ENCODE measurements around the gene PCBP3. TPM values are rescaled to one million over a fixed set of nuclear protein-coding genes. Genes with fewer than 3 reads are reported as not detected.

The PCBP3 gene
- total and polyA plus RNA-seq, 2 of the 8 experiments (the other 6 are each of a cell fraction or from before 2014, with no cell fraction given): 3.5 to 6.3 TPM

DNA sequence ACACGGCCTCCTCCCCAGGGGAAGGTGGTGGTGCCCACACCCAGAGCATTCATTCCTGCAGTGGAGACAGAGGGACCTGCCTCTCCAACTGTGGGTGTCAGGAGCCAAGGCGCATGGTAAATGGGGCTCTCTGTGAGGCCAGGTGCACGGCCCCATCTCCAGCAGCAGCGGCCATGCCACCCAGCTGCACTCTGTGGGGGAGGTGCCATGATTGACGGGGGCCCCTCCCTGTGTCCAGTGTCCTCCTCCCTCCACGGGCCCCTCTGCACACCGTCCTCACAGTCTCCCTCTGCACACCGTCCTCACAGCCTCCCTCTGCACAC is 254.5 kb downstream of the PCBP3 start:
- Histone ChIP-seq H3K36me3 (ENCODE audit: control insufficient read depth in 2 of 4, insufficient read depth in 4 of 4, low read length in 3 of 4) (no peaks in the 10 kb centered on the region), H3K79me1 (ENCODE audit: low read depth, low read length) (no peaks in the 10 kb centered on the region), H3K4me1 (replicated peaks in 1 of 4; ENCODE audit: control insufficient read depth in 3 of 4, insufficient read depth in 4 of 4, low read length in 3 of 4) (peaks cover 0 to 8% (median 2%) of the 10 kb centered on the region in 4 experiments; a peak in 2 of 7 replicates), H4K91ac (replicated peaks; ENCODE audit: insufficient read length, low read length) (no peak overlapping the region), H2BK20ac (ENCODE audit: low read length) (no peak overlapping the region), H3K27me3 (replicated peaks in 1 of 4; ENCODE audit: control insufficient read depth in 3 of 4, extremely low read depth in 1 of 4, insufficient read depth in 3 of 4, low read length in 3 of 4) (0 out of 7 replicates have a peak, but pooled peaks cover 0 to 2% (median 0%) of the 10 kb centered on the region in 4 experiments), H3K23ac (ENCODE audit: insufficient read length) (no peak overlapping the region), H3K4me2 (ENCODE audit: insufficient read depth in 1 of 2, low read depth in 2 of 2, low read length in 2 of 2) (no peak overlapping the region), H3K56ac (replicated peaks; ENCODE audit: insufficient read length, low read depth, low read length) (no peak overlapping the region), H3K14ac (ENCODE audit: insufficient read length) (no peak overlapping the region), H4K5ac (ENCODE audit: insufficient read length, low read depth, low read length) (no peak overlapping the region), H2BK120ac (replicated peaks; ENCODE audit: low read depth, low read length) (no peak overlapping the region), H3K9ac (replicated peaks in 1 of 4; ENCODE audit: extremely low read depth in 1 of 4, low read depth in 3 of 4, low read length in 3 of 4) (no peak overlapping the region), H3K23me2 (ENCODE audit: low read depth, low read length) (no peaks in the 10 kb centered on the region), H2BK12ac (ENCODE audit: low read depth, low read length) (no peak overlapping the region), H2BK15ac (ENCODE audit: low read length) (no peak overlapping the region), H3K9me3 (ENCODE audit: insufficient read depth in 2 of 2, low read depth in 1 of 2, low read length in 1 of 2) (no peaks in the 10 kb centered on the region), H2AFZ (ENCODE audit: low read length) (no peak overlapping the region), H3K4me3 (ENCODE audit: extremely low read depth in 1 of 4, insufficient read depth in 2 of 4, low read depth in 3 of 4, low read length in 4 of 4) (no peak overlapping the region), H4K20me1 (replicated peaks in 1 of 2; ENCODE audit: control insufficient read depth in 1 of 2, insufficient read depth in 2 of 2, low read length in 2 of 2) (peaks cover 2 to 3% of the 10 kb centered on the region in 2 experiments), H4K8ac (ENCODE audit: extremely low read depth, insufficient read depth, low read length) (no peak overlapping the region), H2BK5ac (ENCODE audit: low read depth, low read length) (no peak overlapping the region), H3K18ac (ENCODE audit: extremely low read depth, low read length) (no peak overlapping the region), H3K27ac (ENCODE audit: low read depth, low read length) (no peak overlapping the region), H2AK5ac (ENCODE audit: low read depth, low read length) (no peak overlapping the region), H3K79me2 (ENCODE audit: control insufficient read depth in 1 of 2, insufficient read depth in 2 of 2, low read length in 2 of 2) (no peaks in the 10 kb centered on the region), H3K4ac (replicated peaks; ENCODE audit: insufficient read length, low read depth, low read length) (no peak overlapping the region)
- 83% methylated on average over 6 of the region's 8 CpGs; no CpG with 5 or more reads in 1 of the 2 experiments for WGBS, 2 experiments (ENCODE audit: extremely low coverage in 1 of 2, insufficient coverage in 1 of 2, insufficient read length in 1 of 2, insufficient replicate concordance in 2 of 2, low coverage in 1 of 2, low lambda C conversion rate in 2 of 2, missing lambda C conversion rate in 1 of 2)
- ChIA-PET POLR2A (ENCODE audit: partially characterized antibody) (no interaction called here), CTCF (ENCODE audit: partially characterized antibody) (no interaction called here)
- FAIRE-seq (no peak), DNase-seq (ENCODE audit: low read depth in 1 of 2, low spot score in 2 of 2) (no peak)
- no peak for TF ChIP-seq NANOG (IDR thresholded peaks at IDR 0.05; ENCODE audit: insufficient read depth, low read depth, low read length, poor library complexity, severe bottlenecking)
